Neural progenitor cell (in vitro differentiated cells): ENCODE data around the gene LRRC8D. TPM values are rescaled to one million over a fixed set of nuclear protein-coding genes. Genes with fewer than 3 reads are reported as not detected.

Source experiments
- DNase-seq: peaks from one replicate; pipeline ENCODE4 v3.0.0-alpha.2; 2016; ENCODE audit warnings: low spot score
- H2AFZ ChIP-seq: fragments of 200-600 bp; sonication (generic); replicated peaks from 2 replicates; pipeline ENCODE4 v1.6.1; 2016; ENCODE audit warnings: antibody characterized with exemption
- H3F3A ChIP-seq: fragments of 200-600 bp; sonication (generic); 2 replicates; pipeline ENCODE4 v1.6.1; 2016; ENCODE audit warnings: antibody characterized with exemption, low read depth
- H3K27ac ChIP-seq: fragments of 200-600 bp; sonication (generic); 2 replicates; pipeline ENCODE4 v1.5.1; 2016; ENCODE audit warnings: mild to moderate bottlenecking
- H3K27me3 ChIP-seq: fragments of 200-600 bp; sonication (generic); 2 replicates; pipeline ENCODE4 v1.6.1; 2016; ENCODE audit warnings: mild to moderate bottlenecking, moderate library complexity
- H3K36me3 ChIP-seq: fragments of 200-600 bp; sonication (generic); 2 replicates; pipeline ENCODE4 v1.5.1; 2016
- H3K4me1 ChIP-seq: fragments of 200-600 bp; sonication (generic); 2 replicates; pipeline ENCODE4 v1.6.1; 2016; ENCODE audit warnings: mixed run types
- H3K4me2 ChIP-seq: fragments of 200-600 bp; sonication (generic); 2 replicates; pipeline ENCODE4 v1.6.1; 2016
- H3K4me3 ChIP-seq: fragments of 200-600 bp; sonication (generic); 2 replicates; pipeline ENCODE4 v1.5.1; 2016
- H3K79me2 ChIP-seq: fragments of 200-600 bp; sonication (generic); 2 replicates; pipeline ENCODE4 v1.6.1; 2016; ENCODE audit warnings: low read depth
- H3K9ac ChIP-seq: fragments of 200-600 bp; sonication (generic); 2 replicates; pipeline ENCODE4 v1.6.1; 2016
- H3K9me3 ChIP-seq: fragments of 200-600 bp; sonication (generic); 2 replicates; pipeline ENCODE4 v1.5.1; 2016; ENCODE audit warnings: low read depth
- H4K20me1 ChIP-seq: fragments of 200-600 bp; sonication (generic); 2 replicates; pipeline ENCODE4 v1.6.1; 2016; ENCODE audit warnings: low read depth
- H3K27ac Mint-ChIP-seq: 3 replicates; pipeline ENCODE4 v1.8.0; 2021; ENCODE audit warnings: mixed read lengths
- H3K27me3 Mint-ChIP-seq: 2 replicates; pipeline ENCODE4 v1.8.0; 2022; ENCODE audit warnings: low read depth, mild to moderate bottlenecking, inconsistent platforms, moderate library complexity, mixed read lengths; ENCODE audit not compliant: insufficient read depth
- H3K36me3 Mint-ChIP-seq: 3 replicates; pipeline ENCODE4 v1.8.0; 2021; ENCODE audit warnings: mixed read lengths
- H3K4me1 Mint-ChIP-seq: 3 replicates; pipeline ENCODE4 v1.8.0; 2021; ENCODE audit warnings: mixed read lengths
- H3K4me3 Mint-ChIP-seq: 3 replicates; pipeline ENCODE4 v1.8.0; 2021; ENCODE audit warnings: mild to moderate bottlenecking, moderate library complexity, mixed read lengths
- H3K9me3 Mint-ChIP-seq: 3 replicates; pipeline ENCODE4 v1.8.0; 2020; ENCODE audit warnings: mixed read lengths
- EZH2 ChIP-seq: fragments of 200-600 bp; sonication (generic); IDR thresholded peaks from 2 replicates; pipeline ENCODE4 v1.6.1; 2017; ENCODE audit warnings: antibody characterized with exemption, mild to moderate bottlenecking, moderate library complexity
- EZH2phosphoT487 ChIP-seq: fragments of 200-600 bp; sonication (generic); IDR thresholded peaks from 2 replicates; pipeline ENCODE4 v1.6.1; 2017; ENCODE audit warnings: antibody characterized with exemption
- total RNA-seq: library from RNA; depleted of rRNA; stranded (reverse); fragments of >200 nt; gene quantifications from 2 replicates; pipeline ENCODE4 v1.2.3, GENCODE V29; 2015; ENCODE audit warnings: low replicate concordance
- TF ChIP-seq, protein P1 (sequence below): fragments of 200-600 bp; sonication (generic); IDR thresholded peaks from 2 replicates; pipeline ENCODE4 v1.5.1; 2017; ENCODE audit warnings: antibody characterized with exemption, mild to moderate bottlenecking

The LRRC8D gene
- total RNA-seq, 1 donor from 2014 or later: 55.7 TPM

DNA sequence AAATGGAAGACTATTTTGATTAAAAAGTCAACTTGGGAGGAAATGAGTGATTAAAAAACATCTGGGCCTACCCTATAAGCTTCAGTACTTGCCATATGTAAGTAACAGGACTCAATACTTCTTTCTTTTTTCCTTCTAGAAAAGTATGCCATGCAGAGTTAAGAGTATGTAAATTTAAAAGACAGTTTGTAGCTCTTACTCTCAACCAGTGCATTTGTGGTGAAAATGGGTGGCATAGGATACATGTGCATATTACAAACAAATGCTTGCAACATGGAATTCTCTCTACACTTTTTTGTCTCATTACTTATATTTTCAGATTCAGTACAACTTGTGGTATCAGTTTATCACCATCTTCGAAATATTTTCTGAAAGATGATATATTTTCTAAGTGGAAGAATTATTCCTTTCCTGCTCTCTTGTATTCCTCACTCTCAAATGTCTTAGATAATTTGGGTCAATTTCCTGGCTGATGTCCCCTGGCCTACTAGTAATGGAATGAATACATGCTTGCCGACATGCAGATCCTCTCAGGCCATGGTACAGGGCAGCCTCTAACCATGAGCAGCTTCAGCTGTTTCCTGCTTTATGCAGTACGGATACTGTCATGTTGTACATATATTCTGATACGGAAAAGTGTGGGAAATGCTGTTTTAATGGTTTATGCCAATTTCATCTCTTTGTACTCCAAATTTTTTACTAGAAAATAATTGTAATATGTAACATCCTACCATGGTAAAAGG is 92.7 kb downstream of the LRRC8D start:
- Histone ChIP-seq H3F3A (peaks cover 19% of the 10 kb centered on the region), H4K20me1 (peaks cover 36% of the 10 kb centered on the region), H2AFZ (no peak overlapping the region), H3K9ac (no peak overlapping the region), H3K27ac (no peak overlapping the region), H3K4me1 (peaks cover 27% of the 10 kb centered on the region), H3K79me2 (peaks cover 87% of the 10 kb centered on the region), H3K4me3 (no peak overlapping the region), H3K4me2 (no peak overlapping the region), H3K9me3 (no peaks in the 10 kb centered on the region), H3K36me3 (no peaks in the 10 kb centered on the region), H3K27me3 (no peaks in the 10 kb centered on the region)
- no peak for TF ChIP-seq EZH2phosphoT487
- TF ChIP-seq, protein P1, sequence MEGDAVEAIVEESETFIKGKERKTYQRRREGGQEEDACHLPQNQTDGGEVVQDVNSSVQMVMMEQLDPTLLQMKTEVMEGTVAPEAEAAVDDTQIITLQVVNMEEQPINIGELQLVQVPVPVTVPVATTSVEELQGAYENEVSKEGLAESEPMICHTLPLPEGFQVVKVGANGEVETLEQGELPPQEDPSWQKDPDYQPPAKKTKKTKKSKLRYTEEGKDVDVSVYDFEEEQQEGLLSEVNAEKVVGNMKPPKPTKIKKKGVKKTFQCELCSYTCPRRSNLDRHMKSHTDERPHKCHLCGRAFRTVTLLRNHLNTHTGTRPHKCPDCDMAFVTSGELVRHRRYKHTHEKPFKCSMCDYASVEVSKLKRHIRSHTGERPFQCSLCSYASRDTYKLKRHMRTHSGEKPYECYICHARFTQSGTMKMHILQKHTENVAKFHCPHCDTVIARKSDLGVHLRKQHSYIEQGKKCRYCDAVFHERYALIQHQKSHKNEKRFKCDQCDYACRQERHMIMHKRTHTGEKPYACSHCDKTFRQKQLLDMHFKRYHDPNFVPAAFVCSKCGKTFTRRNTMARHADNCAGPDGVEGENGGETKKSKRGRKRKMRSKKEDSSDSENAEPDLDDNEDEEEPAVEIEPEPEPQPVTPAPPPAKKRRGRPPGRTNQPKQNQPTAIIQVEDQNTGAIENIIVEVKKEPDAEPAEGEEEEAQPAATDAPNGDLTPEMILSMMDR: no peak
- TF ChIP-seq EZH2: no peak
- Mint-ChIP-seq H3K27ac (no peak overlapping the region), H3K27me3 (no peaks in the 10 kb centered on the region), H3K4me1 (peaks cover 36% of the 10 kb centered on the region), H3K36me3 (peaks cover 2% of the 10 kb centered on the region), H3K9me3 (no peaks in the 10 kb centered on the region), H3K4me3 (no peak overlapping the region)
- no peak for DNase-seq

DNA sequence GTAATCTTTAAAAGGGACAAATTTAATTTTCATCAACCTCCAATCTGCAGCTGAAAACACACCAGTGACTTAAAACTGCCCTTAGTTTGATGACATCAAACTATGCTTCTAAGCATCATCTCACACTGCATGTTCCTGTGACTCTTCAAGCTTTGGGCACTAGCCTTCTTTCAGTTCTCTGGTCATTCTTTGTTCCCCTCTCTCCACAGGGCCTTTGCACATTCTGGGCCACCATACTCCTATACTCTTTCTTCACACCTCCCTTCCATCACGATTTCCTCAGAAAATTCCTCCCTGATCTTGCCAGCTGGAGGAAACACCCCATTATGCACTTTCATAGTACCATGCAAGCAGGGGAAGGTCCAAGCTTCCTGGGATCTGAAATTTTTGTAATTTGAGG is 96.5 kb downstream of the LRRC8D start:
- peaks cover 12% of the 10 kb centered on the region for H3K4me1 Mint-ChIP-seq
- Histone ChIP-seq H3K9ac (no peak overlapping the region), H3K27me3 (no peaks in the 10 kb centered on the region), H3K4me2 (no peak overlapping the region), H3K79me2 (peaks cover 87% of the 10 kb centered on the region), H3K4me1 (peaks cover 10% of the 10 kb centered on the region), H3K9me3 (no peaks in the 10 kb centered on the region), H4K20me1 (peaks cover 26% of the 10 kb centered on the region), H2AFZ (no peak overlapping the region), H3K27ac (no peak overlapping the region), H3K36me3 (no peaks in the 10 kb centered on the region), H3K4me3 (no peak overlapping the region), H3F3A (no peaks in the 10 kb centered on the region)
- no peak for DNase-seq
- H3K36me3 Mint-ChIP-seq: peaks cover 6% of the 10 kb centered on the region
- no peak overlapping the region for H3K4me3 Mint-ChIP-seq
- peaks cover 6% of the 10 kb centered on the region for H3K9me3 Mint-ChIP-seq
- H3K27ac Mint-ChIP-seq: no peak overlapping the region
- TF ChIP-seq EZH2: no peak
- TF ChIP-seq, protein P1: no peak
- TF ChIP-seq EZH2phosphoT487: no peak
- no peaks in the 10 kb centered on the region for H3K27me3 Mint-ChIP-seq

DNA sequence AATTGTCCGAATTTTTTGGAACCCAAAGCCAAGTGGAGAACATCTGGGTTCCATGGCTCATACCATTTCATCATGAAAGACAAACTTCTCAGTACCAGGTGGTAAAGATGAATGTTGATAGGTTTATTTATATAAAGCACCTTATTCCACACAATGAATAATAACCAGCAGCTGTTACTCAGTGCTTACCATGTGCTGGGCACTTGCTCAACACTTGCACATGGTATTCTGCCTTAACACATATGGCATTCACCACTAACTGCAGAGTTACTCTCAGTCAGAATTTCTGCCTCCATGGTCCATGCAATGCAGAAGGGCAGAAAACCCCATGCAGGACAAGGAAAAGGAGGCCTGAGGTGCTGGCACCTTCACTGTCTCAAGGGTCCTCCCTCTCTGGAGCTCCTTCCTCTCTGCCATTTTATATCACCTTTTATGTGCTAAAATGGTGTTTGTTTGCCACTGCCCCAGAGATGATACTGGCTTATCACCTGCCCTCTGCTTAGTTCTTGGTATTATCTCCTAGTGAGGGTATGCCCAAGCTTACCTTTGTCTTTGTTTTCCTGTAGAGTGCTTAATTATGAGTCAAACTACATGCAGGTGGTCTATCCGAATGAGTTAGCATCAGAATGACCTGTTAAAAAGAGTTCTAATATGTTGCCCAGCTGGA is 97.4 kb downstream of the LRRC8D start:
- Histone ChIP-seq H3K4me1 (peaks cover 9% of the 10 kb centered on the region), H4K20me1 (peaks cover 25% of the 10 kb centered on the region), H3K9me3 (peaks cover 4% of the 10 kb centered on the region), H3K27me3 (no peaks in the 10 kb centered on the region), H2AFZ (no peak overlapping the region), H3K4me3 (no peak overlapping the region), H3K79me2 (peaks cover 80% of the 10 kb centered on the region), H3K4me2 (no peak overlapping the region), H3F3A (no peaks in the 10 kb centered on the region), H3K27ac (no peak overlapping the region), H3K36me3 (peaks cover 8% of the 10 kb centered on the region), H3K9ac (no peak overlapping the region)
- no peaks in the 10 kb centered on the region for H3K27me3 Mint-ChIP-seq
- peaks cover 11% of the 10 kb centered on the region for H3K9me3 Mint-ChIP-seq
- TF ChIP-seq, protein P1: no peak
- TF ChIP-seq EZH2: no peak
- no peak for TF ChIP-seq EZH2phosphoT487
- H3K4me1 Mint-ChIP-seq: peaks cover 11% of the 10 kb centered on the region
- DNase-seq: no peak
- no peak overlapping the region for H3K27ac Mint-ChIP-seq
- peaks cover 12% of the 10 kb centered on the region for H3K36me3 Mint-ChIP-seq
- no peak overlapping the region for H3K4me3 Mint-ChIP-seq
